RWPE2 (cell line): Measurements from ENCODE around the gene CTR9.
"Not testable (repeated sequence)": the region's sequence is repeated elsewhere in the genome, so short reads cannot be mapped to it uniquely, and the experiment has no call there.

Experiments used
- ATAC-seq: fragments of 200-7000 bp; cut with Tn5 transposase; 3 replicates; pipeline ENCODE4 v1.9.1; 2021; ENCODE audit warnings: low read depth
- DNase-seq: peaks from one replicate; pipeline ENCODE4 v3.0.0-alpha.2; 2020; ENCODE audit warnings: low spot score
- H3K27ac ChIP-seq: fragments of 450-650 bp; 2 replicates; pipeline ENCODE4 v1.5.1; 2017; ENCODE audit warnings: mild to moderate bottlenecking; ENCODE audit not compliant: poor library complexity, severe bottlenecking
- H3K27me3 ChIP-seq: fragments of 250-450 bp; sonication (Bioruptor Pico); 2 replicates; pipeline ENCODE4 v1.5.1; 2021; ENCODE audit warnings: mild to moderate bottlenecking, moderate library complexity; ENCODE audit not compliant: insufficient read depth, poor library complexity, severe bottlenecking
- H3K36me3 ChIP-seq: fragments of 250-450 bp; sonication (Bioruptor Pico); 2 replicates; pipeline ENCODE4 v1.5.1; 2020; ENCODE audit warnings: low read depth, mild to moderate bottlenecking, moderate library complexity
- H3K4me1 ChIP-seq: fragments of 250-450 bp; sonication (Bioruptor Pico); 2 replicates; pipeline ENCODE4 v1.5.1; 2021; ENCODE audit warnings: mild to moderate bottlenecking, moderate library complexity; ENCODE audit not compliant: insufficient read depth, poor library complexity, severe bottlenecking
- H3K4me3 ChIP-seq: fragments of 250-450 bp; sonication (Bioruptor Pico); 2 replicates; pipeline ENCODE4 v1.5.1; 2021; ENCODE audit warnings: mild to moderate bottlenecking, moderate library complexity; ENCODE audit not compliant: severe bottlenecking
- H3K9me3 ChIP-seq: fragments of 250-450 bp; sonication (Bioruptor Pico); 2 replicates; pipeline ENCODE4 v1.5.1; 2021; ENCODE audit warnings: mild to moderate bottlenecking, moderate library complexity; ENCODE audit not compliant: severe bottlenecking
- CTCF ChIP-seq: fragments of 450-650 bp; IDR thresholded peaks from one replicate; pipeline ENCODE4 v1.5.1; 2017; ENCODE audit warnings: mild to moderate bottlenecking, moderate library complexity; ENCODE audit not compliant: poor library complexity, severe bottlenecking

The CTR9 gene

GRCh38 chr11:10818594-10818993, 67.5 kb downstream of the CTR9 start:
- no peaks in the 10 kb centered on the region for H3K9me3 ChIP-seq
- DNase-seq (no peak), ATAC-seq (peak; percentile 97)
- TF ChIP-seq CTCF: no peak
- no peaks in the 10 kb centered on the region for H3K27me3 ChIP-seq
- H3K27ac ChIP-seq: peak overlapping the region; percentile 31
- H3K36me3 ChIP-seq: no peaks in the 10 kb centered on the region
- H3K4me1 ChIP-seq: peaks cover 6% of the 10 kb centered on the region
- H3K4me3 ChIP-seq: no peak overlapping the region

GRCh38 chr11:10822491-10822890, 71.4 kb downstream of the CTR9 start:
- H3K4me1 ChIP-seq, H3K27ac ChIP-seq, H3K27me3 ChIP-seq, DNase-seq, ATAC-seq, H3K9me3 ChIP-seq, H3K4me3 ChIP-seq, H3K36me3 ChIP-seq: not testable (repeated sequence)

GRCh38 chr11:10823152-10823579, 72.1 kb downstream of the CTR9 start:
- H3K27ac ChIP-seq: no peak overlapping the region
- H3K4me1 ChIP-seq: peaks cover 6% of the 10 kb centered on the region
- H3K9me3 ChIP-seq: no peaks in the 10 kb centered on the region
- no peak overlapping the region for H3K4me3 ChIP-seq
- TF ChIP-seq CTCF: no peak
- H3K27me3 ChIP-seq: no peaks in the 10 kb centered on the region
- no peaks in the 10 kb centered on the region for H3K36me3 ChIP-seq
- no peak for DNase-seq
- ATAC-seq: no peak

- no peaks in the 10 kb centered on the region for H3K27me3 ChIP-seq
- DNase-seq (no peak), ATAC-seq (no peak)
- no peaks in the 10 kb centered on the region for H3K36me3 ChIP-seq
- no peak overlapping the region for H3K4me3 ChIP-seq
- H3K4me1 ChIP-seq: no peaks in the 10 kb centered on the region
- no peak for TF ChIP-seq CTCF
- H3K27ac ChIP-seq: no peak overlapping the region
- no peaks in the 10 kb centered on the region for H3K9me3 ChIP-seq
Measured at GRCh38 chr11:10824888-10825287, 73.8 kb downstream of the CTR9 start.

GRCh38 chr11:10828402-10828801, 77.4 kb downstream of the CTR9 start:
- no peak for ATAC-seq
- Histone ChIP-seq H3K36me3 (no peaks in the 10 kb centered on the region), H3K4me1 (no peaks in the 10 kb centered on the region), H3K27me3 (no peaks in the 10 kb centered on the region), H3K4me3 (no peak overlapping the region), H3K27ac (no peak overlapping the region), H3K9me3 (no peaks in the 10 kb centered on the region)
- no peak for DNase-seq
- TF ChIP-seq CTCF: no peak
